GM19324 (cell line): ENCODE data around the gene QRFP.

Experiments used
- ATAC-seq: cut with Tn5 transposase; IDR thresholded peaks from one replicate; pipeline ENCODE4 v1.9.1; 2021; ENCODE audit warnings: mild to moderate bottlenecking, moderate library complexity; ENCODE audit not compliant: unreplicated experiment, low FRiP score

The QRFP gene

GRCh38 chr9:130905902-130906734 is 9.5 kb upstream of the QRFP start:
- ATAC-seq: no peak

DNA sequence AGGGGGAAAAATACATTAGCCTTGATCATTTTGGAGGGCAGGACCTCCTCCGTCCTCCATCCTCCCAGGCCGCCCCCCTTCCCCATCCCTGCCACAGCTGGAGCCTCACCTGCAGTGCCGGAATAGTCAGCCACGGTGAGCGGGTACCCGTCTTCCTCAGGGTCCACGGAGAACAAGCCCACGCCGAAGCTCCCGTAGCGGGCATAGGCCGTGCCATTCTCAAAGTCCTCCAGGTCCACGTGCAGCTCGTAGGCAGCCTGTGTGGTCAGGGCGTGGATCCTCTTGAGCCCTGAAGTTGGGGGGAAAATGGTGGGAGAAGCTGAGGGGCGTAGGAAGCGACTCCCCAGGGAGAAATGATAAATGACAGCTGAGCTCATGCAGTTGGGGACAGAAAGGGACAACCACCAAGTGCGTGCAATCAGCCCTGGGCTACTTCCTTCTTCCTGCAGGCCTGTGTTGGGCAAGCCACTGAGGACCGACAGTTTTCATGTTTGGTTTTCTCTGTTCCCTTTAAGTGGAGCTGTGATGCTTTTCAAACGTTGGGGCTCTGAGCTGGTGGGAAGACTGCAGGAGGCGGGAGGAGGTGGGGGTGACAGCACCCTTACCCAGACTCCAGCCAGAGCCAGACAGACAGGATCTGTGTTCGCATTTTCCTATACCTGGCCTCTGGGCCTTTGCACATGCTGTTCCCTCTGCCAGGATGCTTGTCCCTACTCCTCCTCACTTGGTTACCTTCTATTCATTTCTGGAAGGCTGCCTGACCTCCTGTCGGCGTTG is 8.7 kb upstream of the QRFP start:
- ATAC-seq: no peak

DNA sequence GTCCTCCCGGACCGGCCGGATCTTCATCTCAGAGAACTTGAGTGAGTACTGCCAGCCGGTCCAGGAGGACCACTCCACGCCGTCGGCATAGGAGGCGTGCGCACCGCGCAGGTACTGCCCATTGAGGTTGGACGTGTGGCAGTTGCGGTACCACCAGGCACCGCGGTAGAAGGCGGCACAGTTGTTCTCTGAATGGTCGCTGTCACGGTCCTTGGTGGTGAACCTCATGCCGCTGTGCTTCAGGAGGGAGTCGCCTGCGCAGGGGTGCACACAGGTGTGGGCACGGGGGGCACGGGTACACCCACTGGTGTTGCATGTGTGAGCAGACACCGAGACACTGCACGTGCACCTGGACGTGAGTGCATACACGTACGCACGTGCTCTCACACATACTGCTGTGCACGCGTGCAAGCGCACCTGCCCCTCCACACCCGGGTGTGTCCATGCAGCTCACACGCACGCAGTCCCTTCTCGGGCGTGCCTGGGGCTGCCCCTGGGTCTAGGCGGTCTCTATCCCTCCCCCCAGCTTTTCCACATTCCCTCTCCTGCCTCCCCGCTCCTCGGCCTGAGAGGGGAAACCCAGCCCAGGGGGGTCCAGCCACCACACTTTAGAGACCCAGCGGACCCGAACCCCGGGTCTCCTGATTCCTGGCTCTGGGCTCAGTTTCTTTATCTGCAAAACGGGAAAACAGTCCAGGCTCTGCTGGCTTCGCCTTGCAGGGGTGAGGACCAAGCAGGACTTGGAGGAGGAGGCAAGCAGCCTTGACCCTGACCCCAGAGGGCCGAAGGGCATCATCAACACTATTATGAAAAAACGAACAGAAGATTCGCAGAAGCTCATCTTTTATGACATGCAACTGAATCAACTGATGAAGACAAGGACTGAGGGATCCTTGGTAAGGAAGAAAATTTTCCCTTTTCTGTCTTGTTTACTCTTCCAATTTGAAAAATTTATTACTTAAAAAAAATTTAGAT is 7.7 kb upstream of the QRFP start:
- no peak for ATAC-seq

DNA sequence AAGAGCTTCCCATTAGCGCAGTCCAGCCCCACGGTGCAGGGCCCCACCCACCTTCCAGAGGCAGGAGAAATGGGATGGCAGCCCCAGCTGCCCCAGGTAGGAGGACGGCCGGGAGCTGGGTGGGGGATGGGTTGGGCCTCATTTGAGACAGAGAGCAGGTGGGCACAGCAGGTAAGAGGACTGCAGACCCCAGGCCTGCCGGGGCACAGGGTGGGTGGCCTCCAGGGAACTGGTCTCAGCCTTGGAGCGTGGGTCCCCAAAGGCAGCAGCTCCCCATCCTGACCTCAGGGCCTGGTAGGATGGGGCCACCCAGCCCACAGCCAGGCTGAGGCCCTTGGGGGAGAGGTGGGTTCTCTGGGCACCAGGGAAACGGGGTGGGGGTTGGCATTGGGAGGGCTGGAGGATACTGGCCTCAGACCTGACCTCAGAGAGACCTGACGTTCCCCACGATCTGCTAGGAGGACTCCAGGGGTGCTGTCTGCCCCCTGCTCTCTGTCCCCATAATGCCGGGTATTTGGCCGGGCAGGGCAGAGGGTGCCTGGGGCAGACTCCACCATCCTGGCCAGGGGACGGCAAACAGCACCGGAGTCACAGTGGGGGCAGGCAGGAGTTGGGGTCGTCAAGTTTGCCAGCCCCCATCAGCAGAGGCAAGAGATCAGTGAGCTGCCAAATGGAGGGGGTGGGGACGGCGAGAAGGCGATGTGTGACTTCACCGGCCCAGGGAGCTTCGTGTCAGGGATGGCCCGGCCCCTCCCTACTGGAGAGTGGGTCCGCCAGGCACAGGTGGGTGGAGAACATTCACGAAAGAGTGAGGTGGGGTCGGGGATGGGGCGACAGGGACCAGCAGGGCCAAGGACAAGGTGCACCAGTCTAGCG is 6.8 kb upstream of the QRFP start:
- ATAC-seq: no peak

- no peak for ATAC-seq
Observed at GRCh38 chr9:130902204-130903185, 5.9 kb upstream of the QRFP start.

DNA sequence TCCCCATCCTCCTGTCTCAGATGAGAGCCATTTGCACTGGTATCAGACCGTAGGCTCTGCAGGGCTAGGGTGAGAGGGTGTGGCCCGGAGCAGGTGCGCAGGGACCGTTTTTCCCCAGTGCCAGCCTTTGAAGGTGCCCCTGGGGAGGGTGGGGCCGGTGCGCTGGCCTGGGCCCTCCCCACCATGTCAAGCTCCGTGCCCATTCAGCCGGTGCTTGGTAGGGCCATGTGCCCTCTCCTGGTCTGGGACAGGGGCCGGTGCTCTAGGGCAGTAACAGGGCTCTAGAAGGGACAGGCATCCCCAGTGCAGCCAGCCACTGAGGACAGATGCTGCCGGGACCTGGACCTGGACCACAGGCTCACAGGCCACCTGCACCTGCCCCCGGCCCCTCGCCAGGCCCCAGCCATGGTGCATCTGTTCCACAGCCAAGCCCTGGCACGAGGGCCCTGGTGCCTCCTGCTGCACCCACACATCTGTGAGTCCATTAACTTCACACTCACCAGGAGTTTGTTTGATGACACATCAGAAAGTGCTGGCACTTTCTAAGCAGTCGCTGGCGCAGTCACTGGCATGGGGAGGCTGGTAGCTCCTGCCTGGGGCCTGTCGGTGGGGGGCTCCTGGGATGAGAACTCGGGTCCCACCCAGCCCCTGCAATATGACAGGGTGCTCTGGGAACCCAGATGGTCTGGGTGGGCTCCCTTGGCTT is 5.0 kb upstream of the QRFP start:
- ATAC-seq: no peak

- no peak for ATAC-seq
Observed at GRCh38 chr9:130900701-130901497, 4.3 kb upstream of the QRFP start.

DNA sequence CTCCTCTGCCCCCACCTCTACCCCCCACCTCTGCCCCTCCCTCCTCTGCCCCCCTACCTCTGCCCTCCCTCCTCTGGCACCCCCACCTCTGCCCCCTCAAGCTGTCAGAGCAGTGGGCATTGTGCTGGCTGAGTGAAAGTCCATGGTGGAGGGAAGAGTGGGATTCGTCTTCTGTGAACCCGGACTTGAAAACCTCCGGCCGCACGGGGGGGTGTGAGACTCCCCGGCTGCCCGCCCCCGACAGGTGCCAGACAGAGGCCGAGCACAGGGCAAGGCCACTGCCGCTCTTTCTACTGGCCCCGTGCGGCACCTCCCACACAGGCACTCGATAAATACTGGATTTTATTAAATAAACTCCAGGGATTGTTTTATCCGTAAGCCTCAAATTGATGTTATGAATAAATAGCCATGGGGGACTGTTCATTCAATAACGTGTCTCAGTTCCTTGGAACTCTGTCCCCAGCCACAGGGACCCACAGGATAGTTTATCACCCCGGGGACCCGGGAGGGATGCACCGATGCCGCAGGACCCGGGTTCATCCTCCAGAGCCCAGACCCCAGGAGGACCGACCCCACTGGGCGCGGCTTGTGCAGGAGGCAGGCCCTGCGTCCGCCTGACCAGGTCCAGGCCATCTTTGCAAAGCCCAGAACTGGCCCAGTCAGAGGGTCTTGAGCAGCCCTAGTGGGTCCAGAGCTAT is 2.6 kb upstream of the QRFP start:
- no peak for ATAC-seq

DNA sequence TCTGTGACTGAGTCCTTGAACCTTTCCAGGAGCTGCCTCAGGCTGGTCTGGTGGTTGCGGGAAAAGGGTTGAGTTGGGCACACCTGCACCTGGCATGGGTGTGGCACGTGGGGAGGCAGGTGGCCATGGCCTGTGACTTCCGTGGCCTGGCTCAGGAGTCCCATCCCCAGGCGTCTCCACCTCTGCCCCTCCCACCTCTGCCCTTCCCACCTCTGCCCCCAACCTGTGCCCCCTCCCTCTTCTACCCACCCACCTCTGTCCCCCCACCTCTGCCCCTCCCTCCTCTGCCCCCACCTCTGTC is 1.9 kb upstream of the QRFP start:
- ATAC-seq: no peak

GRCh38 chr9:130897848-130898551 is 1.4 kb upstream of the QRFP start:
- ATAC-seq: no peak

DNA sequence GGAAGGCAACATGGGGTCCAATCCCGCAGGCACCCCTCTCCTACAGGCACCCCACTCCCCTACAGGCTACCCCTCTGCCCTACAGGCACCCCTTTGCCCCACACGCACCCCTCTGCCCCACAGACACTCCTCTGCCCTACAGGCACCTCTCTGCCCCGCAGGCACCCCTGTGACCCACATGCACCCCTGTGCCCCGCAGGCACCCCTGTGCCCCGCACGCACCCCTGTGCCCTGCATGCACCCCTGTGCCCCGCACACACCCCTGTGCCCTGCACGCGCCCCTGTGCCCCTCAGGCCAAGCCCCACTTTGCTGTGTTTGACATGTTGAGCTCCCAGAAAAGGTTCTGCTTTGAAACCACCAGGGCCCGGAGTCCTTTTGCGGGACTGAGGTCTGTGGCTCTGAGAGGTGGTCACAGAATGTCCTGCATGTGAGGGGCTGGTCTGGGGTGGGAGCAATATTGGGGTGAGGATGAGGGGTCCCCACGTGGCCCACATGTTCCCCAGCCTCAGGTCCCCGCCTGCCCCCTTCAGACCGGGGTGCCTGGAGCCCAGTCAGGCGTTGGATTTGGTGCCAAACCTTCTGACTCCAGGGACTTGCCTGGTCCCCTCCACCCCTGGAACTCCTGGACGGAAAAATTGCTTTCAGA is 616 bp upstream of the QRFP start:
- ATAC-seq: no peak

GRCh38 chr9:130895481-130896232 is 955 bp downstream of the QRFP start:
- ATAC-seq: no peak

DNA sequence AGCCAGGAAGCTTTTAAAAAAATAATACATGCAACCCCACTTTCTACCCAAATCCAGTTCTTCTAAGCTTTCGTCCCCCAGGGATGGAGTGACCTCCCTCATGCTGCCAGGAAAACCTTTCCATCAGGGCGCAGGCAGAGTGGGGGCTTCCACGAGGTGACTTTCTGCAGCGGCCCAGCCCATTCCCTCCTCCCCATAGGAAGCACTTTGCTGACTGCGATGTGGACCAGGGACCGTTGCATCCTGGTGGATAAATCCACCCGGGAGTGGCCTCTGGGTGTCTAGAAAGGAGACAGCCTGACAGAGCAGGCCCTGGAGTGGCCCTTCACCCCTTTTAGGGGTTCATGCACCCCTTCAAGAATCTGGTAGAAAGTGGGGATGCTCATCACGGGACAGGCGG is 1.6 kb downstream of the QRFP start:
- no peak for ATAC-seq

DNA sequence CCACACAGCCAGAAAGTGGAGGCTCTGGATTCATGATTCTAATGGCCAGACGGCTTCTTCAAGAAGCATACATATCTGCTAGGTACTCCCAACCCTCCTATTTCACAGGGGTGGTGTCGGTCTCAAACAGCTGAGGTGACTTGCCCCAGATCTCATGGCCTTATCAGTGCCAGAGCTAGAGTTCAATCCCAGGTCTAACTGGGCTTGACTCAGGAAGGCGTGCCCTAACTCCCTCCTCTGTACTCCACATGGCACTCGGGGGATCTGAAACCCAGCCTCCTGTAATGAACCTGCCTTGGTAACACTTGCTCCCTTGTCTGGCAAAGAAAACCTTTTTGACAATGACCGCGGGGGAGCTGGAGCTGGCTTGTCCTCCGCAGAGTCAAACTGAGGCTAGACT is 2.1 kb downstream of the QRFP start:
- ATAC-seq: no peak
